Cardiac fibroblast (primary cell): Measurements from ENCODE around the gene MST1R.

ENCODE experiments used
- DNase-seq, 2 donors: peaks; one replicate each; pipeline versions ENCODE4 v3.0.0 to v3.0.0-alpha.2; 2010; ENCODE audit warnings: low read depth in 2 of 2
- H3K4me3 ChIP-seq, 2 donors: replicated peaks in 1 of 2; 1 replicate in 1 of 2; 2 replicates in 1 of 2; pipeline ENCODE4 v1.5.1; 2011; ENCODE audit warnings: low read depth in 2 of 2, low read length in 2 of 2, mild to moderate bottlenecking in 2 of 2, moderate library complexity in 1 of 2
- TF ChIP-seq, protein P1 (sequence below): IDR thresholded peaks from one replicate; pipeline ENCODE4 v1.5.1; 2011; ENCODE audit warnings: low read depth, mild to moderate bottlenecking, low read length, inconsistent platforms

The MST1R gene

DNA sequence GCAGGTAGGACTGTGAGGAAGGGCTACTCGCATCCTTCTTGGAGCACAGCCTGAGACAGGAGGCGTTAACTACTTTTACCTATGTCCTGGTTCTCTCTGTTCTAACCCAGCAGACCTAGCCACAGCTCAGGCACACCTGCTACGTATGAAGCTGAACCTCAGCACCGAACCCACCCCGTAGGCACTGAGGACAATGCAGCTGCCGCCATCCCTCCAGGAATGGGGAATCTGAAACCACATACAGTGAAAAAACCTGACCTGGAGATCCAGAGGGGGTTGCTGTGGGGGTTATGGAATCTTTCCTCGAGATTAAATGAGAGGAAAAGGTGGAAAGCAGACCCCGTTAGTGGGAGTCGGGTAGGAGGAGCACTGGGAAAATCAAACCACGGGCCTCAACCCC lies 14.4 kb downstream of the MST1R start:
- no peak overlapping the region for H3K4me3 ChIP-seq
- DNase-seq, result no peak
- TF ChIP-seq, protein P1, sequence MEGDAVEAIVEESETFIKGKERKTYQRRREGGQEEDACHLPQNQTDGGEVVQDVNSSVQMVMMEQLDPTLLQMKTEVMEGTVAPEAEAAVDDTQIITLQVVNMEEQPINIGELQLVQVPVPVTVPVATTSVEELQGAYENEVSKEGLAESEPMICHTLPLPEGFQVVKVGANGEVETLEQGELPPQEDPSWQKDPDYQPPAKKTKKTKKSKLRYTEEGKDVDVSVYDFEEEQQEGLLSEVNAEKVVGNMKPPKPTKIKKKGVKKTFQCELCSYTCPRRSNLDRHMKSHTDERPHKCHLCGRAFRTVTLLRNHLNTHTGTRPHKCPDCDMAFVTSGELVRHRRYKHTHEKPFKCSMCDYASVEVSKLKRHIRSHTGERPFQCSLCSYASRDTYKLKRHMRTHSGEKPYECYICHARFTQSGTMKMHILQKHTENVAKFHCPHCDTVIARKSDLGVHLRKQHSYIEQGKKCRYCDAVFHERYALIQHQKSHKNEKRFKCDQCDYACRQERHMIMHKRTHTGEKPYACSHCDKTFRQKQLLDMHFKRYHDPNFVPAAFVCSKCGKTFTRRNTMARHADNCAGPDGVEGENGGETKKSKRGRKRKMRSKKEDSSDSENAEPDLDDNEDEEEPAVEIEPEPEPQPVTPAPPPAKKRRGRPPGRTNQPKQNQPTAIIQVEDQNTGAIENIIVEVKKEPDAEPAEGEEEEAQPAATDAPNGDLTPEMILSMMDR, result no peak

DNA sequence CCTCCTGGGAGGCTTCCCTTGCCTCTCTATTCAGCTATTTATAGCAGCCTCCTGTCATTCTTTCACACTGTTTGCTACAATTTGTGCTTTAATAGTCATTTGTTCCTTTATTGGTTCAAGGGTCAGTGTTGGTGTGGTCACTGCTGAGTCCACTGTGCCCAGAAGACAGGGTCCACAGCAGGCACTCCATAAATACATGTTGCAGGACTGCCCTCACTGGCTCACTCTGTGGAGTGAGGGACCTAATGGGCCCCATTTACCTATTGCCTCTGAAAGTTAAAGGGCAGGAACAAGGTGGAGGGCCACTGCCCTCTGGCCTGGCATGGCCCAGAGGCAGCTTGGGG lies 16.8 kb downstream of the MST1R start:
- DNase-seq, result no peak
- TF ChIP-seq, protein P1, result no peak
- no peak overlapping the region for H3K4me3 ChIP-seq

DNA sequence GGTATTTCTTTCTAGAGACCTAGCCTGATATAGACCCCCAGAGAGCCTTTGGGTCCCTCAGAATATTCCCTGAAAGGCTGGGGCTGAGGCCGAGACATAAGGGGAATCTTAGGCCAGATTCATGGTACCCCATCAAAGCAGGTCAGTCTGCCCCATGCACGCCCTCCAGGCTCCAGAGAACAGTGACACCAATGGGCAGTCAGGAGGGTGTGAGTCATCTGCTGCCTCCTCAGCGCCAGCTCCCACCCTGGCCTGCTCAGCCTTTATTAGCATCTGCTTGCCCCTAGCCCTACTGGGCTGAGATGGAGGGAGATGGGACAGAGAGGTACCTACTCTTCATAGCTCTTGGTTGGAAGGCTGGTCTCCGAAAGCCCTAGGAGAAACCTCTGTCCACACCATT lies 19.7 kb downstream of the MST1R start:
- no peak overlapping the region for H3K4me3 ChIP-seq
- TF ChIP-seq, protein P1, result no peak
- no peak for DNase-seq

DNA sequence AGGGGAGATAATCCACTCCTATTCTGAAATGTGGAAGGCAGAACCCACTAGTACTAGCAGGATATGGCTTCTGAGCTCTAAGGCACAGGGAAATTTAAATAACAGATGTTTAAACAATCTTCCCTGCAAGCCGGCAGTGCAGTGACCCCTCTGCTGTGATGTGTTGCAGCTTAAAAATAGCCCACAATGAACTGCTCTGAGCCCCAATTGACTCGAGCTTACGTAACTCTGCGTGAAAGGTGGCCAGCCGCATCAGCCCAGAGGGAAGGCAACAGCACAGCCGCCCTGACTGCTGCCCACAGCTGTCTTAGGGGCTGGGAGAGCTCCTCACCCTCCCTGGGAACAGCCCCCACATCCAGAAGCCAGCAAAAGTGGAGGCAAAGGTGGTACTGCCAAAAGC lies 21.5 kb downstream of the MST1R start:
- TF ChIP-seq, protein P1, result no peak
- DNase-seq, result peak; percentile 9 to 11
- H3K4me3 ChIP-seq, result no peak overlapping the region

DNA sequence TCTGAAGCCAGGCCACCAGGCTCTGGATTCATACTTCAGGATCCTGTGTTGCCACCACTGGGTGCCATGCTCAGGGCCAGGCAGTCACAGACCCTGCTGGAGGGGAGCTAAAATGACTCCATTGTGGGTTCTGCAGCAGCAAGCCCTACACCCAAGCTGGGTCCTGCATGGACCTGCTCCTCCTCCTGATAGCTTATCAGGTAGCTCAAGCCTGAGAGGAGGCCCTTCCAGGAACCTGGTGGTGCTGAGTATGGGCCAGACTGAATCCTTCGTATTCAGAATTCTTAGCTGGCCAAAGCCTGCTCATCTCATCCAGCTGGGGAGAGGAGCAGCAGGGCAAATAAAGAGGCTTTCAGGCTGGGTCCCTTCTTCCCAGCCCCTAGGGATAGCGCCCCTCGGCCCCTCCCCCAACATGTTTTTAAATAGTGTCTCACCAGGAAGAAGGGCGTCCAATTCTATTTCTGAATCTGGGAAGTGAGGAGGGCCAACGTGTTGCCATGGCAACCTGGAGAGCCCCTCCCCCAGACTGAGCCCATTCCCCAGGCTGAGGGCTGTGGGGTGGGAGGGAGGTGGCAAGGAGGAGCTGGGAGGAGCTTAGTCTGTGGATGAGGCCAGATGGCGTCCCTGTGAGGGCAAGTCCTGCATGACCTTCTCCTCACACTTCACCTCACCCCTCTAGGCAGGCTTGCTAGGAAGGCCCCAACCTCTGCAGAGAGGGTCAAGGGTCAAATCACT lies 22.9 kb downstream of the MST1R start:
- TF ChIP-seq, protein P1, result no peak
- no peak for DNase-seq
- no peak overlapping the region for H3K4me3 ChIP-seq

DNA sequence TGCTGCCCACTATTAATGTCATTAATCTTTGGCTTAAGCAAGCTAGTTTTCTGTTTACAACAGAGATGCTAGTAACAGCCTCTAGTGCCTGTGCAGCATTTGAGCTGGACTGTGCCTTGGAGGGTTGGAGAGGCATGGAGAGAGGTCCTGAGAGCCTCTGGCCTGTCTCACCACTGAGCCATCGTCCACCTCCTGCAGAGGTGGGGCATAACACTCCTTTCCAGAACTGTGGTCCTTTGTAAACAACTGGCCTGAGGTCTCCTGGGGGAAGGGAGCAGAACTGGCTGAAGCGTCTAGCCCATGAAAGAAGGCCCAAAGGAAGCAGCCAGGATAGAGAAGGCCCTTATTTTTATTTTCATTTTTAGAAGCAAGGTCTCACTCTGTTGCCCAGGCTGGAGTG lies 24.0 kb downstream of the MST1R start:
- H3K4me3 ChIP-seq, result no peak overlapping the region
- TF ChIP-seq, protein P1, result no peak
- DNase-seq, result no peak

DNA sequence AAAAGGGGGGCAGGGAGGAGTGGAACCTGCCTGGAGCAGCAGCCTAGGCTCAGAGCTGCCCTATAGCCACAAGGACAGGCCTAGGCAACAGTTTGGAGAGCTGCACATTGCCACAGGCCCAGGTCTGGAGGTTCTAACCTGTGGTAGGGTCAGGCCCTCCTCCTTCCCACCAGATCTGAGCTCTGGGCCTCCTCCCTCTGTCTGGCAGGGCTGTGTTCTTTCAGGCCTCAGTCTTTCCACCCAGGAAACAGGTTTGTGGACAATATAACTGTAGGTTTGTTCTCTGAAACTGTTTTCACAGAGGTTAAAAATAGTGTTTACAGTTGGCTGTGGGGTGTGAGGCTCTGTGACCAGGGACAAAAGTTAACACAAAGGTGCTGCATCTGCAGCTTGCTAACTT lies 25.0 kb downstream of the MST1R start:
- no peak overlapping the region for H3K4me3 ChIP-seq
- TF ChIP-seq, protein P1, result no peak
- DNase-seq, result no peak
